GM19467 (cell line): Measurements from ENCODE around the gene IKZF3.
"Not testable (repeated sequence)": the region's sequence is repeated elsewhere in the genome, so short reads cannot be mapped to it uniquely, and the experiment has no call there.

Source experiments
- ATAC-seq: cut with Tn5 transposase; IDR thresholded peaks from one replicate; pipeline ENCODE4 v1.9.1; 2021; ENCODE audit warnings: mild to moderate bottlenecking, moderate library complexity; ENCODE audit not compliant: unreplicated experiment

Gene IKZF3

DNA sequence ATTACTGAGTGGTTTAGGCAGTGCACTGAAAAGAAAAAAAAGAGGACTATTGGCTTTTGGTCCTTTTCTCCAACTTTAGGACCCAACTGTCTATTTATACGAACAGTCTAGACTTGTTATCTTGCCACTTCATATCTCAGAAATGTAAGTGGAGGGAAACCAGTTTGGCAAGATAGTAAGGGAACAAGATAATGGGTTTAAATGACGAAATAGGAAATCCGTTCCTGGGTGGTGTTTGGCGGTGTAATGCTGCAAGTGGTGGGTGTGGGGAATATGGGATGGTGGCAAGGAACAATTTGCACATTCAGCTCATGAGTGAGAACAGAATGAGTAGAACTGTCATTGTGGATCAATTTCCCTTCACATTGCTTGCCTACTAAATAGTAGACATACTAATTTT lies 81.6 kb downstream of the IKZF3 start:
- ATAC-seq: no peak

DNA sequence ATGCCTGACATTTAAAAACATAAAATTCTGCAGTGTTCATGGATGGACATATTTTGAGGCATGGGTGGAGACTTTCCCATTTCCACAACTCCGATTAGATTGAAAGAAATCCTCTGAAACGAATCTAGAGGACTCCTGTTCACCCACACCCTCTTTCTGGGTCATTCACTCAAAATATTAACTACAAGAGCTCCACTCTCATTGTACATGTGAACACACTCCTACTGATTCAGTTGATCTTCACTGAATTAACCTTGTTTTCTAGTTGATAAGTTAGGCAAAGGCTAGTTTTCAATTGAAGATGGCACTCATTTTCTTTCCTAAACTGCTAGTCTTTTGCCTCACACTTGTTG lies 82.3 kb downstream of the IKZF3 start:
- ATAC-seq: no peak

DNA sequence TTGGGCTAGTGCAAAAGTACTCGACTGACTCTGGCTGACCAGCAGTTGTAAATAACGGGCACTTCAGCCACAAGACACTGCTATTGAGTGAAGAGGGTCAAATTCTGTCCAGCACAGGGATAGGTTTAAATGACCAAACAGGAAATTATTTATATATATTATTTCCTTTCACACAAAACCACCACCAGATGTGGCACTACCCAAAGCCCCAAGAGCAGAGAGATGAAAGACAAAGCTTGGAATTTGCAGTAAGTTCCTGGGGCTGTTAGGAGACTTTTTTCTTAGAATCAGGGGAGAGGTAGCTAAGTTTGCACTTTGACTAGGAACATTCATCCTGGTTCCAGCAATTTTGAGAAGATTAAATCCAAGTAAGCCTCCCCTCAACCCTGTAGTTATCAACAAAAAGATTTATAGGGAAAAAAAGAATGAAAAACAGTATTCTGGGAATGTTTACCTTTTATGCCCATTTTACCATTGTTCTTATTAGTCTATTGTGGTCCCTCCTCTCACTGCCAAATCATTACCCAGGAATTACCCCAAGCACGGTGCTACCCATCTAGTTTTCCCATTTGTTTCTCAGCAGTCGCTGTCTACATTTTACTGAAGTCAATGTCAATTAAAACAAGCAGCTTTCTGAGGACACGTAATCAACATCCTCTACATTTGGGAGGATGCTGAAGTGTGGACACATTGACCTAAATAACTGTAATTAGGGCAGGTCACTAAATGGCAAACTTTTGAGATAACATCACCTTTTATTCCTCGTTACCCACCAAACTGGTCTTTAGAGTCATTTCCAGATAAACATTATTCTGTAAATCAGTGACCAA lies 82.9 kb downstream of the IKZF3 start:
- ATAC-seq: no peak

DNA sequence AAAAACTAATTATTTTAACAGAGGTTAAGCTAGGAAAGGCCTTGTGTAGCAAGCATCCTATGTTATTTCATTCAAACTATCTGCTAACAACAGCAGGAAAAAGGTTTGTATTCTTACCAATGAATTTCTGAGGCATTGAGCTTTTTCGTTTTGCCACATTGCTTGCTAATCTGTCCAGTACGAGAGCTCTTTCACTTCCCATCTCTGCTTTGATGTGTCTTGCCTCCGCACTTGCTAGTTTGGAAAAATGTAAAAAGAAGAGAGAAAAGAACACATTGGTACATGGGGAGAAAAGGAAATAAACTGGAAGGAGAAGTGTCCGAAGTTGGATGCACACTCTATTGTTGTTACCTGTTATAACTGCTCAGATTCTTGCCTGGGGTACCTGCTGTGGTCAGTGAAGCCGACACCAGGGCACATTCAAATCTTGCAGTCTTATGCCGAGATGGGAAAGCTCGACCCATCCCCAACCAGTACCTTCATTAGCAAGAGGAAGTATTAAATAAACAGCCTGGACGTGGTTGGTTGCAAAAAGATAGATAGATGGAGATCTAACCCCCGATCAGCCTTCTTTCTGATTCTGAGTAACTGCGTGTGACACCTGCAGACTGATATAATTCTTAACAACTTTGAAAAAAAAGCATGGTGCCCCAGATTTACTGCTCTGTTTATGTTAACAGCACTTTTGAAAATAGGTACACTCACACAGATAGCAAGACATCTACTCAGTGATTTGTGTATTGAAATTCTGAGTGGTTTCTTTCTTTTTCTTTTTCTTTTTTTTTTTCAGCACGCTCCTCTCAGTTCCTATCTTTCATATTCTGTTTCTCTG lies 86.4 kb downstream of the IKZF3 start:
- ATAC-seq: no peak

DNA sequence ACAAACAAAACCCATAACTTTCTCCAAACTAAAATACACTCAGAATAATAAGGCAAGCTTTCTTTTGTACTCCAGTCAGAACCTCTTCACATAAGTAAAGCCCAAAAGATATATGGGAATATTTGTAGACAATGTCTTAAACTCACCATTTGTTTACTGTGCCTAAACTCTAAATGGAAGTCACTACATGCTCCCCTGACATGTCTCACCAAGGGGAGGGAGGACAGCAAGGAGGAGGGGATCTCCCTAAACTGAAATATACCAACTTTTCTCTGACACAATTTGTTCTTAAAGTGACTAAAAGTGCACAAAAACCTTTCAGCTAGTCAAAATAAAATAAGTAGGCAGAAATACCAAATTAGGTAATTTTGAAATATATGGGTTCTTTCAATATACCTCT lies 87.9 kb downstream of the IKZF3 start:
- no peak for ATAC-seq

DNA sequence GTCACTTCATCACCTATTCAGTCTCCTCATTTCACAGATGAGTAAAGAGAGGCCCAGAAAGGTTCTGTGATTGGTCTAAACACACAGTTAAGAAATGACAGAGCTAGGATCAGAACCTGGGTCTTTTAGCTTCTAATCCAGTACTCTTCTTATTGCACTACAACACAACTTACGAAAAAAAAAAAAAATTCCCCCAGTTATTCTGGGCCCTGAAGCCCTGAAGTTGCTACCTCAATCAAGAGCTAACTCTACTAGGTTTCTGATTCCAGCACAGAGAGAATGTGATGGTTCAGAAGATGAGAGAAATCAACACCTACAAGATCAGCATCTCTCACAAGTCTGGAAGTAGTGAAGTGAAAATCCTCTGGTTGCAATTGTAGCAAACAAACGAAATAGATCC lies 89.1 kb downstream of the IKZF3 start:
- no peak for ATAC-seq

DNA sequence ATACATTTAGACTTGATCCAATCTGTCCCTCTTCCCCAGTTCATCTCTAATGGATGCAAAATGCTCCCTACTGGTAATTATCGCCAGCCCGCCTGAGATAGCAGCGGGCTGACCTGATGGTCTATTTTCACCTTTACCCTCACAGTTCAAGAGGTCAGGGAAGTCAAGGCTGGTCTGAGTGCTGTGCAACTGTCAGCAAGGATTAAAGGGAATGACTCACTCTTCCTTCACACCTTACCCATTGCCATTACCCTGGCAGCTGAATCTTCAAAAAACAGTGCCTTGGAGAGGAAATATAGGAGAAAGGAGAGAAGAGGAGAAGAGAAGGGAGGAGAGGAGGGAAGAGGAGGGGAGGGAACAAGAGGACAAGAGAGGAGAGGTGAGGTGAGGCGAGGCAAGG lies 90.1 kb downstream of the IKZF3 start:
- ATAC-seq: no peak

DNA sequence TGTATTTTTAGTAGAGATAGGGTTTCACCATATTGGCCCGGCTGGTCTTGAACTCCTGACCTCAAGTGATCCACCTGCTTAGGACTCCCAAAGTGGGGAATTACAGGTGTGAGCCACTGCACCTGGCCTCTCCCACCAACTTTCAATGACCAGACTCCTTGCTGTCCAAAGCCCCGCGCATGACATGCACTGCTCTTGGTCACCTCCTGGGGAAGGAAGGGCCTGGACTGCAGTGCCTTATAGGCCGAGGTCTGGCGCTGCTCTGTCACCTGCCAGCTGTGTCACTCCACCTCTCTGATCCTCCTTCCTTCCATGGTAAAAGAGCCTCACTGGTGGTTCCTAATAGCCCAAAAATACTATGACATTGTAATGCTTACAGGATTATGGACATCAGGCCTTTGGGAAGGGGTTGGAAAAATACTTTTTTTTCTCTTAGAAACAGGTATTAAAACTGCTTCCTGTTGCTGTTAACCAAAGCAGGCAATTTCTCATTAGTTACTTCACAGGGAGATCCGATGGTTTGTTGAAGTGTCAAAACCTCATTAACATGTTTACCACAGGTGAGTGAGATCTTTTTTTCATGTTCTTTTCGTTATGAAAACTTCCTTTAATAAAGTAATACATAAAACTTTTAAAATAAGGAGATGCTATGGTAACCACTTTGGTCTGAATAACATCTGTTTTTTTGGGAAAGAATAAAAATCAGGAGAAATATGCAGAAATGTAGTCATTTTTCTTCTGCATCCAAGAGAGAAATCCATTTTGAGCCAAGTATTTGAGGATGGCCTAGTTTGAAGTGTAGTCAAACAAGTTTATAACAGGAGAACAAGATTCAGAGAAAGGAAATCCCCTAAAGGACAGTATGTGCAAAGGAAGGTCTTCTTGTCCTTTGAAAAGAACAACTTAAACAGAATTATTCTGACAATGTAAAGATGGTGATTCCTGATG lies 90.9 kb downstream of the IKZF3 start:
- ATAC-seq: no peak

DNA sequence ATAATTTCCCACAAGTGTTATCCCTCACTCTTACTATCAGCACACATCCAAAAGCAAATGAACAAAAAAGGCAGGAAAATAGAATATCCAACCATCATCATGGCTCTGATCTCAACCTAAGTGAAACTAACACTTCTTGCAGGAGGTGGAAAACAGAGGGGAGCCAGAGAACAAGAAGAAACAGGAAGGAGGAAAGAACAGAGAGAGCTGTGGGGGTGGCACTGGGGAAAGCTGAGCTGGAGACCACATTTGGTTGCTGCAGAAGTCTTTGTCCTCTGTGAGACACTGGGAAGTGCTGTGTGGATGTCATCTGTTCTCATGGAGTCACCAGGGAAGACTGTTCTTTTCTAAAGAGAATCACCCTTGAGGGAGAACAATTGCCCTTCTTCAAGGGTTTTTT lies 91.7 kb downstream of the IKZF3 start:
- no peak for ATAC-seq

DNA sequence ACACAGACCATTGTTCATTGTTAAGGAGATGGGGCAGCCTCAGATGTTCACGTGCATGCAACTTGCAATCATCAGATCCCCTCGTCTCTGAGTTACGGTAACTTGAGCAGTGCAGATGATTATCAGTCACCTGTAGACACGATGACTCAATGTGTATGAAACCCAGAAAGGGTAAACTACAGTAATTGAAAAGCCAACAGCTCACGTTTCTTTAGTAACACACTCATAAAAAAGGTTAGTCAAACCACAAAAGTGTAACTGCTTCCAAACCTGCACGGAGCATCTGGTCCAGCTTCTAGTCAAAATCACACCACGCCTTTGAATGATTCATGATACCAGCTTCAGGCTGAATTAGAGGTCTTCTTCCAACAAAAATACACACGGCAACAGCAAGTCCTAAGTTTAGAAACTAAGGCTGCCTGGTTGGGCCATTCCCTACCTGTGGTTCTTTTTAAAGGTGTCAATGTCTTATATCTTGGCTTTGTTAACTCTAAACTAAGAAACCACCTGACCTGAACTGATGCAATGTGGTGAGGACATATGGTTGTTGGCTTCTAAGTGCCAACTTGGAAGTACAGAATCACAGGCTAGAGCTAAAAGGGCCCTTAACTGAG lies 94.0 kb downstream of the IKZF3 start:
- ATAC-seq: no peak

DNA sequence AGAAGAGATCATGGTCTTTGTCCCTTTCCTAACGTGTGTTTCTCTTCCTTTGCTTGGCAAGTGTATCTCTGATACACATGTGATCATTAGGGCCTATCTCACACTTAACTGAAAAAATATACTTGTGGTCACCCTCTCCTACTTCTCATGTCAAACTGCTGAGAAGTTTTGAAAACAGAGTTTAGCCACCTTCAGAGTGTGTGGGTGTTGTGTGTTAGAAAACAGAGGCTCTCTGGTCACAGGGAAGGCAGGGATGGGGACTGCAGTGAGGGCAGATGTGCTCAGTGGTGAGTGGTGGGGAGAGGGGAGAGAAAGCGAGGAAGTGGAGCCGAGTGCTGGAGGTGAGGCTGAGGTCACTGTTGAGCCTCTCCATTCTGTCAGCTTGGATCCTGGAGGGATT lies 97.0 kb downstream of the IKZF3 start:
- ATAC-seq: no peak

DNA sequence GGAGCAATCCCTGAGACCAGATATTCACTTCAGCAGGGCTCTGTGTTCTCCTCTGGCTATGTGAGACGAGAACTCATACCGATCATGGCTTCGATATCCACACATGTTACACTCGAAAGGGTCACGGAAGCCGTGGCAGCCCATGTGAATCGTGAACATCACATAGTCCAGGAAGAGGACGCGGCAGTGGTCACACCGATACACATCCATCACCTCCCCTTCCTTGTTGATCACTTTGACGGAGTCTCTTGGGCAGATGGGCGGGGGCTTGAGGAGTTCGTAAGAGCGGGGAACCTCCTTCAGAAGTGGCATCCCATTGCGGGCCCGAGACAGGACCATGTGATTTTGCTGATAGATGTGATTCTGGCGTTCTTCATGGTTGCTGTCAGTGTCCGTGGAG lies 98.3 kb downstream of the IKZF3 start:
- no peak for ATAC-seq

DNA sequence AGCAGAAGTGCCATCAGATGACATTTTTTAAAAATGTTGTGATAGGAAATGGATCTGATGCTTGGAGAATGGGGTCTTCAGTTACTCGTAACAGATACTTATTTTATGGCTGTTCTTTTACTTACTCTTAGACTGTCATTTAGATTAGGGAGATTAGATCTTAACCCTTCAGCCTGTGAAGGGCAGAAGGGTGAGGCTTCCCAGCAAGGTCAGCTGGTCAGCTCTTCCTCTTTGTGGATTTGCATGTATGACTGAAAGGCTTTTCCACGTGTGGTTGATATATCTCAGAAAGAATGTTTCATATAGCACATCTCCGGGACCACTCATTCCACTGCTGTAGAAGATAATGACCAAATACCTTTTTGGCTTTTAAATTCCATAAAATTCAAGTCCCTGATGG lies 98.9 kb downstream of the IKZF3 start:
- ATAC-seq: no peak

DNA sequence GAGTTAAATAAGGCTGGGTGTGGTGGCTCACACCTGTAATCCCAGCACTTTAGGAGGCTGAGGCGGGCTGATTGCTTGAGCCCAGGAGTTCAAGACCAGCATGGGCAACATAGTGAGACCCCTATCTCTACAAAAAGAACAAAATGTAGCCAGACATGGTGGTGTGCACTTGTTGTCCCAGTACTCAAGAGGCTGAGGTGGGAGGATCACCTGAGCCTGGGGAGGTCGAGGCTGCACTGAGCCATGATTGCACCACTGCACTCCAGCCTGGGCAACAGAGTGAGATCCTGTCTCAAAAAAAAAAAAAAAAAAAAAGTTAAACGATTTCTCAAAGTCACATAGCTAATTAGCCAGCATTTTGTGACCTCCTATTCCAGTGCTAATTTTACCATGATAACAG lies 99.9 kb downstream of the IKZF3 start:
- not testable (repeated sequence) for ATAC-seq

DNA sequence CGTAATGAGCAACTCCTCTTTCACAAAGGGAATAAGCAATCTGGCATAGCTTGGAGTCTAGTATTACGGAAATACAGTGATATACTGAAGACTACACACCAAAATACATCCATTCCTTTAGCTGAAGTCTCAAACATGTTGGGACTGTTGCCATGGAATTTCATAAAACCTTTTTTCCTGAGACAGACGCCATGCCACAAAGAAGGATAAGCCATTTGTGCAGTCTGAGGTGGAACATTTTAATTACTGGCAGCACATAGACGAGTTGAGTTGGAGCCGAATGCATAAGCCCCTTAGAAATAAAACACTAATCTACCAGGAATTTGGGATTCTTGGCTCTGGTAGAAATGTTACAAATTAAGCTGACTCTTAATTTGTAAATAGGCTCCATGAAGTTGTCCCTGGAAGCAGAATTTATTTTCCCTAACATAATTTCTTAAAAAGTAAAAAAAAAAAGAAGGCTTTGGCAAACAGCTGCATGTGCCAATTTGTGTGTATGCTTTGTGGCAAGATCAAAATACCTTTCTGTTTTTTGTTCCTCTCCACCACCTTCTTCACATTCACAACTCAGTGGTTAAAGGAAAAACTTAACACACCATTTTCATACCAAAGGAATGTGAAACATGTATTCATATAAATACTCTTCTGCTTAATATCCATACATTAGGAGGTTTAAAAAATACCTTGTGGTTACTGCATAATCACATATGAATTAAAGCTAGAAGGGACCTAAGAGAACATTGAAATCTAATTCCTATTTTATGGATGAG lies 100.9 kb downstream of the IKZF3 start:
- no peak for ATAC-seq

DNA sequence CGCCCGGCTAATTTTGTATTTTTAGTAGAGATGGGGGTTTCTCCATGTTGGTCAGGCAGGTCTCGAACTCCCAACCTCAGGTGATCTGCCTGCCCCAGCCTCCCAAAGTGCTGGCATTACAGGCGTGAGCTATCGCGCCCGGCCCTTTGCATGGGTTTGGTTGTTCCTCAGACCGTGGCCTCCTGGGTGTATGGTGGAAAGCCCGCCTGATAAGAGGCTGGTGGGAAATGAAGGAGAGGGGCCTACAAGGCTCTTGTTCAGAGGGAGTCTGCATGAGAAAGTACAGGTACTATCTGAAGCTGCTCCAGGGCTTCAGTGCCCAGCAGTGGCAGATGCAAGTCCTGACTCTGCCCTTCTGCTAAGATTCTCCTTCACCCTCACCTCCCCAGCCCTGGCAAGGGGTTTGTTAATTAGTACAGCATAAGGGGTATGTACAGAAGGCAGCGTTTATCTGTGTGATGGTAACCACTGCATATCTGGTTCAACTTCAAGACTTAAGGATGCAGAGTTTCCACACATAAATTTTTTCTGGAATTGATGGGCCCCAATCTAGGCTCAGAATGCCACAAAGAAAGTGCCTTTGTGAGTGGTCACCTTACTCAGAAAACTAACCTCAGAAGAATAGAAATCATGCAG lies 102.1 kb downstream of the IKZF3 start:
- no peak for ATAC-seq

DNA sequence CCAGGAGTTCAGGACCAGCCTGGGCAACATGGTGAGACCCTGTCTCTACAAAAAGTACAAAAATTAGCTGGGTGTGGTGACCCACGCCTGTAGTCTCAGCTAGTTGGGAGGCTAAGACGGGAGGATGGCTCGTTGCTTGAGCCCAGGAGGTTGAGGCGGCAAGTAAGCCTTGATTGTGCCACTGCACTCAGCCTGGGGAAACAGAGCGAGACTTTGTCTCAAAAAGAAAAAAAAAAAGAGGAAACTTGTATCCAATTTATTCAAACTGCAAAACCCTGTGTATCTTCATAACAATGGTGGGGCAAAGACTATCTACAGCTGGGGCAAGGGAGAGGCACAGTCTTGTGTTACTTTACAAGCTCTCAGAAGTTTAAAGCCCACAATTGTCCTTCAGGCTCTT lies 104.9 kb downstream of the IKZF3 start:
- ATAC-seq: no peak

DNA sequence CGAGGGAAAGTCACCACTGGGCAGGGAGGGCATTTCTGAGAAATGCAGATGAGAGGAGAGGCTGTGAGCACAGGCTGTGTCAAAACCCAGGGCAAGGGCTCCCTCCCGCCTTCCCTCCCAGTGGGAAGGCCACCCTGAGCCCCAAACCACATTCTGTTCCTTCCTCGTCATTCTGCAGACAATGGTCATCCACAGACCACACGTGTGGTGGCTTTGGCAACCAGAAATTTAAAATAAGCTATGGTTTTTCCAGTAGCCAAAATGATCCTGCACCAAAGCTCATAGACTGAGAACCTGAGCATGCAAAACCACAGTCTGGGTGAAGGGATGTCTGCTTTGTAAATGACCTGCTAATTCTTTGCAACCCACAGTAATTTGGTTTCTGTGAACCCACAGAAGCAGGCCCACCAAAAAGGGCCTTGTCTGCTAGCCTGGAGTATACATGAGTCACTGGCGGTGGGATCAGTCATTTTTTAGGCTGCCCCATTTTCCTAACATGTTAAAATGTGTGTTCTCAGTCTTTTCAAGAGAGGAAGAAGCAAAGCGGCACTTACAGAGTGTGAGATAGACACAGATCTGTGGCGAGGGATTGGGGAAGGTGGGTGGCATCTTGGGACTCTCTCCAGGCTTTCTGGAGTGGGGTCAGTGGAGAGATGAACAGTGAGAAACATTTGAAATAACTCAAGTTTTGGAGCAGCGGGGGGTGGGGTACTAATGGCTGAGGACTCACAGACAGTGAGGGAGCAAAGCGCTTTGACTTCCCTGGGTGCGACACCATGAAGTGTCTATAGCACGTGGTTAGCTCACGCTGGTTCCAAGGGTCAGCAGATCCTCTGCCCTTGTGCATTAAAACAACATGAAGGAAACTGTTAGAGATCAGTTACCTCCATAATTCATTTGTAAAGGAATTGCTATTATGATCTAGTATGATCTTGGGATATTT lies 105.9 kb downstream of the IKZF3 start:
- no peak for ATAC-seq
